Cardiac septum (tissue), 1 donor: ENCODE results near the gene DDX24. TPM values are rescaled to one million over a fixed set of nuclear protein-coding genes. Genes with fewer than 3 reads are reported as not detected.

ENCODE experiments used
- DNase-seq: peaks from one replicate; pipeline ENCODE4 v3.0.0-alpha.2; 2020; ENCODE audit warnings: low spot score
- intact Hi-C: fragments of 100-400 bp; cut with DNase I; formaldehyde crosslinking; loops from one replicate; pipeline ENCODE4 v1.14.0; 2022
- total RNA-seq: library from RNA; stranded (reverse); fragmentation: NEBNext Ultra II Directional; extraction: Animal tissue kit (Norgen Biotek cat#: 25700); gene quantifications from one replicate; pipeline ENCODE4 v1.2.1, GENCODE V29; 2021
- donor health status: DM: no; HTN: no; CAD: no.

The DDX24 gene
- total RNA-seq, 1 donor from 2014 or later: 245 TPM

- peak; percentile 54 for DNase-seq
- intact Hi-C loops: no loop called here
These were observed 28.3 kb downstream of the DDX24 start for GRCh38 chr14:94052662-94053061.

DNA sequence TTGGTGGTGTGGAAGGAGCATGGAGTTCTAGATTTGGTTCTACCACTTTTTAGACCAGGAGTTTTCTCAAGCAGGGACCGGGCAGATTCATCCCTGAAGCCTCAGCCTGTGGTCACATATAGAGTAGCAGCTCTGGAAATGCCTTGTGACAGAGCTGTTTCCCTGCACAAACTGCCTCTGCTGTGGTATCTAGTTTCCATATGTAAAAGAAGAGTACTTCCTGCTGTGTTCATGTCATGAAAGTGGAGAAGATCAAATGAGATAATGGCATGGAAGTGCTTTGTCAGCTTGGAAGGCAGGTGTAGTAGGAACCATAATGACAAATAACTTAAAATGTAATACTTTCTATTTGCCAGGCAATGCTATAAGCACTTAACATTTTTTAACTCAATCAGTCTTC, 28.8 kb downstream of the DDX24 start:
- no peak for DNase-seq
- intact Hi-C loops: no loop called here

- intact Hi-C loops: no loop called here
- DNase-seq: no peak
These were observed 29.2 kb downstream of the DDX24 start for GRCh38 chr14:94051779-94052178.

DNA sequence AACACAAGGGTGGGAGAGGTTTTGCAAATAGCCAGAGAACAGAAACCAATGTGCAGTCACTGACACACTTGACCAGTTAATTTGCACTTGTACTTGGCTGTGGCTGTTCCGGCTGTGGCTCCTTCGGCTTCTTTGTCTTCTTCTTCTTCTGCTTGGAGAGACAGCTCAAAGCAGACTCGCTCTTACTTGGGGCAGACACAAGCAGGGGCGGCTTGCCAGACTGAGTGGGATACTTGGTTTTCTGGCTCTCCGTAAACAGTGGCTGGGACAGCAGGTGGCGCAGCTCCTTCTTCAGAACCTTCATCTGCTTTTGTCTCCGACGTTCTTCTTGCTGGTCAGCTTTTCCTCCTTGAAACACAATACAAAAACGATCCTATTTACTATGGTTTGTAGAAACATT, 29.9 kb downstream of the DDX24 start:
- intact Hi-C loops: no loop called here
- peak; percentile 64 for DNase-seq

- intact Hi-C loops: no loop called here
- DNase-seq: peak; percentile 78
These were observed 30.6 kb downstream of the DDX24 start for GRCh38 chr14:94050231-94050880.

GRCh38 chr14:94049625-94050023, 31.4 kb downstream of the DDX24 start:
- intact Hi-C loops: no loop called here
- DNase-seq: no peak

DNA sequence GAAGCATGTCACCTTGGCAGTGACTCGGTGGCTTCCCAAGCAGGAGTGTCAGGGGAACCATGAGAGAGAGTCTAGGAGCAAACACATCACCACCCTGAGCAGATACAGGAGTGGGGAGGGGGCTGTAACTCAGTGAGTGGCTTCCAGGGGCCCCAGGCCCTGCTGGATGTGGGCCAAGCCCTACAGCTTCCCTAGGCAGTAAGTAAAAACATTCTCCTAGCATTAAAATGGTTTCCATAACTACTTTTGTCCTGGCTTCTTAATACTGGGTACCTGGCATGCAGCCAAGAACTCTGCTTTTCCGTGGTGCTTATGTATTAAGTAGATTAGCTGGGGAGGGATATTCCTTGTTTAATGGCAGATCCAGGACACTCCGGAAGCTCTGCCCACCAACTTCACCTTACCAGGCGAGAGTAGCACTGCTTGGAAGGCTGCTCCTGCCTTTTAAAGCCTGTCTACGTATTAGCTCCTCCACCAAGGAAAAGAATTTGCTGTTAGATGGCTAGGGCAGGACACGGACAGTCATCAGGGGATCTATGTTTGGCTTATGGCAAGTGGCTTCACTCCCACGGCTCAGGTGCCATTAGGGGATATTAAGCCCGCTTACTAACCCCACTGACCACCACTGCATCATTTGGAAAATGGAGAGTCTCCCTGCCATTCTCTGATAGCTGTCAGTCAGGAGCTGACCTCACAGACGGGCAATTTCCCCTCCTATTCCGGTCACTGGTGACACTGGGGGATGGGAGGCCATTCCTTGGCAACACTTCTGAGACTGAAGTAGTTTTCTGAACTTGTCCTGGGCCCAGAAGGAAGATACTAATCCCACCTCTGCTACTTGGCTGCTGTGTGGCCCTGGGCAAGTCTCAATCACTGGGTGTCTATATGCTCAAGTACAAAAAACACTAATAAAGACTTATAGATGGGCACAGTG, 32.0 kb downstream of the DDX24 start:
- intact Hi-C loops: no loop called here
- DNase-seq: peak; percentile 47

- intact Hi-C loops: no loop called here
These were observed 33.4 kb downstream of the DDX24 start for GRCh38 chr14:94047581-94047980.

GRCh38 chr14:94046696-94047250, 34.2 kb downstream of the DDX24 start:
- DNase-seq: peak; percentile 67
- intact Hi-C loops: no loop called here

More at GRCh38 chr14:94047581-94047980, 33.4 kb downstream of the DDX24 start:
- peak; percentile 41 for DNase-seq

DNA sequence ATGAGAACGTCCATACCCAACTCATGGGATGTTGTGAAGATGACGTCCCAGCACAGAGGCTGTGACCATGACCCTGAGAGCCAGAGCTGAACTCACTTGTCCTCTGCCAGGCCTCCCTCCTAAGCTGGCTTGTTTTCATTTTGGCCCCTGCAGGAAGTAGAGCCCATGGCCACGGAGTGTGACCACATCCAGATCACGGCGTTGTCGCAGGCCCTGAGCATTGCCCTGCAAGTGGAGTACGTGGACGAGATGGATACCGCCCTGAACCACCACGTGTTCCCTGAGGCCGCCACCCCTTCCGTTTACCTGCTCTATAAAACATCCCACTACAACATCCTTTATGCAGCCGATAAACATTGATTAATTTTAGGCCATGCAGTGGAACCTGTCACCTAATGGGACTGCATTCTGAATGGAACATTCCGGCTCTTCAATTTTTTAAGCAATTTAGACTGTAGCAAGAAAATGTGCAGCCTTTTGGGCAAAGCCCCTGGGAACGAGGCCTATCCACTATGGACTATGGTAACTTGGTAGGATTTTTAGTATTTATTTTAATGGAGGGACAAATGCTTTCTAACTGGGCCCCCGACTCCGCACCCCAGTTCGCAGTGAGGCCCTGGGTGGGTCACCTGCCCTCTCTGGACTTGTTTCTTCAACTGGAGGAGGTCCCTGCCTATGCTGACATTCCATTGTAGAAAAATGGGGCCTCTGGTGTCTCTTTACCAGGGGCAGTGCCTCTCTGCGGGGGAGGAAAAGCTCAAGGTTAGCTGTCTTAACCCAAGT, 35.2 kb downstream of the DDX24 start:
- intact Hi-C loops: no loop called here
- peak; percentile 44 for DNase-seq

GRCh38 chr14:94045101-94045500, 35.9 kb downstream of the DDX24 start:
- intact Hi-C loops: no loop called here
- DNase-seq: peak; percentile 58

GRCh38 chr14:94044476-94045091, 36.4 kb downstream of the DDX24 start:
- intact Hi-C loops: no loop called here
- DNase-seq: peak; percentile 44

DNA sequence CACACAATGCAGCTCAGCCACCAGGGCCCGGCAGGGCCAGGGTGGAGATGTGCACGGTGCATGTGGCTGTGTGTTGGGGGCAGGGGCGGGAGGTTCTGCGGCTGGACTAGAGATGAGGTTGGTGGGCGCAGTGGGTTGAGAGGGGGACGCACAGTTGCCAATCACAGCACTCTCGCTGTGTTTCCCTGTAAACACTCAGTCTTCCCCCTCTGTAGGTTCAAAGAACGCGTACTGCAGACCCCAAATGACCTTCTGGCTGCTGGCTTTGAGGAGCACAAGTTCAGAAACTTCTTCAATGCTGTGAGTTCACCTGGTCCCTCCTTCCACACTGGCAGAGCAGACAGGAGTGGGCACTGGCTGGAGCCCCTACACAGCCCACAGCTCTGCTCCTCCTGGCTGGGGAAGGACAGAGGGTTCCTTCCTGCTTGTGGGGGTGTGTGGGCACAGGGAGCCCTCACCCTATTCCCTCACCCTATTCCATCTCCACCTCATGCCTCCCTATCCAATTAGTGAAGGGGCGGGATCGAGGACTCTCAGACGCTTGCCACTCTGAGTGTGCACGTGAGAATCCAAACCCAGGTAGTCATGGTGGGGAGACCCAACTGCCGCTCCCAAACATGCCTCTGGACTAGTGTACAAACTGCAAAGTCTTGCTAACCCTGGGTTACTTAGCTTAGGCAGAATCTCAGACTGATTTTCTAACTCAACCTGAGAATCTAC, 37.1 kb downstream of the DDX24 start:
- no peak for DNase-seq
- intact Hi-C loops: no loop called here

GRCh38 chr14:94043111-94043755, 37.8 kb downstream of the DDX24 start:
- no peak for DNase-seq
- intact Hi-C loops: no loop called here

DNA sequence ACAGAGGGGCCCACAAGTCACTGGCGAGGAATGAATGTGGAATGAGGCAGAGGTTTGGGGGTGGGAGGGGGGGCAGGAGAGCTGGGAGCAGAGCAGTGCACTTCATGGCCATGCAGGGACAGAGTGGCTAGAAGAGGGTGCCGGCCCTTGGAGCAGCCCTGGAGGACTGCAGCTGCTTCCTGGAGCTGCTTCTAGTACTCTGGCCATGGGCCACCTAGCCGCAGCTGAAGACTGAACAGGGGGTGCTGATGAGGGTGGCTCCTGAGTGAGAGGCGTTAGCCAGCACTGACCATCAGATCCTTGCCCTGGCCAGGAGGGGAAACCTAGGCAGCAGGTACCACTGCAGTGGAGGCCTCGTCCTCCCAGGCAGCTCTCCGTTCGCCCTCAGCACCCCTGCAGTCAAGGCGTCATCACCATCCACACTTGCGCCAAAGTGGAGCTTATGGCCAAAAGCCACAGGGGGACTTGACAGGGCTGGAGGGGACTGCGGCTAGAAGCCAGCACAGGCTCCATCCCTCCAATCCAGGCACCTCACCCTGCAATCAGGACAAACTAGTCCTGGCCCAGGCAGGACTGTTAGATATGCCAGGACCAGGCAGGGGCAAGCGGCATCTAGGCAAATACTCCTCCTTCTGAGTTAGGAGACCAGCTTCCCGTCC, 38.4 kb downstream of the DDX24 start:
- intact Hi-C loops: no loop called here
- no peak for DNase-seq

GRCh38 chr14:94041551-94042346, 39.3 kb downstream of the DDX24 start:
- intact Hi-C loops: no loop called here
- no peak for DNase-seq

GRCh38 chr14:94040796-94041195, 40.2 kb downstream of the DDX24 start:
- intact Hi-C loops: no loop called here
- no peak for DNase-seq
